DOHH2 (cell line): ENCODE data around the gene DYNC1I2.

Experiments used
- H3F3A ChIP-seq: fragments of 200-600 bp; sonication (generic), shearing (Covaris generic); 2 replicates; pipeline ENCODE4 v1.6.0; 2016; ENCODE audit warnings: antibody characterized with exemption, mild to moderate bottlenecking; ENCODE audit not compliant: control insufficient read depth, insufficient read depth
- H3K27ac ChIP-seq: fragments of 200-600 bp; sonication (generic); 2 replicates; pipeline ENCODE4 v1.5.1; 2014; ENCODE audit warnings: low read depth, mild to moderate bottlenecking, low read length, moderate library complexity
- H3K27me3 ChIP-seq: fragments of 200-600 bp; sonication (generic); 2 replicates; pipeline ENCODE4 v1.6.1; 2014; ENCODE audit warnings: mild to moderate bottlenecking, low read length, mixed read lengths; ENCODE audit not compliant: control insufficient read depth
- H3K36me3 ChIP-seq: fragments of 200-600 bp; sonication (generic); 2 replicates; pipeline ENCODE4 v1.6.1; 2014; ENCODE audit warnings: mild to moderate bottlenecking, low read length, moderate library complexity, mixed read lengths; ENCODE audit not compliant: control insufficient read depth
- H3K4me1 ChIP-seq: fragments of 200-600 bp; sonication (generic); 2 replicates; pipeline ENCODE4 v1.6.1; 2014; ENCODE audit warnings: mild to moderate bottlenecking, low read length, mixed read lengths; ENCODE audit not compliant: control insufficient read depth
- H3K4me2 ChIP-seq: fragments of 200-600 bp; sonication (generic); 2 replicates; pipeline ENCODE4 v1.6.0; 2014; ENCODE audit warnings: mild to moderate bottlenecking, low read length, moderate library complexity
- H3K4me3 ChIP-seq: fragments of 200-600 bp; sonication (generic); 2 replicates; pipeline ENCODE4 v1.5.1; 2014; ENCODE audit warnings: mild to moderate bottlenecking, low read length, mixed read lengths
- H3K79me2 ChIP-seq: fragments of 200-600 bp; sonication (generic); 2 replicates; pipeline ENCODE4 v1.6.1; 2014; ENCODE audit warnings: mild to moderate bottlenecking, low read length, mixed read lengths; ENCODE audit not compliant: control insufficient read depth
- H3K9me2 ChIP-seq: fragments of 200-600 bp; sonication (generic); replicated peaks from 2 replicates; pipeline ENCODE4 v1.6.1; 2014; ENCODE audit warnings: mild to moderate bottlenecking, low read length, mixed read lengths; ENCODE audit not compliant: control insufficient read depth
- H3K9me3 ChIP-seq: fragments of 200-600 bp; sonication (generic); 2 replicates; pipeline ENCODE4 v1.6.1; 2014; ENCODE audit warnings: antibody characterized with exemption, low read length, mixed read lengths; ENCODE audit not compliant: control insufficient read depth, insufficient read depth
- H4K20me1 ChIP-seq: fragments of 200-600 bp; sonication (generic); 2 replicates; pipeline ENCODE4 v1.6.0; 2014; ENCODE audit warnings: low read depth, mild to moderate bottlenecking, antibody characterized with exemption, low read length, moderate library complexity; ENCODE audit not compliant: control insufficient read depth, insufficient read depth
- CTCF ChIP-seq: fragments of 200-600 bp; sonication (generic); IDR thresholded peaks from one replicate; pipeline ENCODE4 v1.5.1; 2014; ENCODE audit warnings: antibody characterized with exemption, mild to moderate bottlenecking, low read depth, low read length; ENCODE audit not compliant: poor library complexity, severe bottlenecking
- EZH2phosphoT487 ChIP-seq: fragments of 200-600 bp; sonication (generic); IDR thresholded peaks from 2 replicates; pipeline ENCODE4 v1.6.1; 2017; ENCODE audit warnings: borderline replicate concordance, mild to moderate bottlenecking, antibody characterized with exemption, low read length, moderate library complexity, mixed read lengths

Gene DYNC1I2

GRCh38 chr2:171792886-171793580 lies 105.8 kb downstream of the DYNC1I2 start:
- Histone ChIP-seq H3K36me3 (peaks cover 26% of the 10 kb centered on the region), H3K79me2 (no peaks in the 10 kb centered on the region), H3K4me2 (no peak overlapping the region), H3K27ac (no peak overlapping the region), H4K20me1 (no peaks in the 10 kb centered on the region), H3K4me1 (no peaks in the 10 kb centered on the region), H3K4me3 (no peak overlapping the region), H3K27me3 (no peaks in the 10 kb centered on the region), H3F3A (no peaks in the 10 kb centered on the region), H3K9me3 (no peaks in the 10 kb centered on the region), H3K9me2 (no peaks in the 10 kb centered on the region)
- TF ChIP-seq EZH2phosphoT487 (no peak), CTCF (no peak)

GRCh38 chr2:171793691-171794678 lies 106.7 kb downstream of the DYNC1I2 start:
- H3K9me2 ChIP-seq, result no peaks in the 10 kb centered on the region
- H3K27me3 ChIP-seq, result no peaks in the 10 kb centered on the region
- H3K4me1 ChIP-seq, result no peaks in the 10 kb centered on the region
- no peak overlapping the region for H3K4me2 ChIP-seq
- no peak overlapping the region for H3K4me3 ChIP-seq
- H3K79me2 ChIP-seq, result no peaks in the 10 kb centered on the region
- H3K36me3 ChIP-seq, result peaks cover 26% of the 10 kb centered on the region
- TF ChIP-seq CTCF, result no peak
- TF ChIP-seq EZH2phosphoT487, result no peak
- H3K27ac ChIP-seq, result no peak overlapping the region
- H3F3A ChIP-seq, result no peaks in the 10 kb centered on the region
- H4K20me1 ChIP-seq, result no peaks in the 10 kb centered on the region
- H3K9me3 ChIP-seq, result no peaks in the 10 kb centered on the region

GRCh38 chr2:171794918-171795317 lies 107.6 kb downstream of the DYNC1I2 start:
- no peaks in the 10 kb centered on the region for H4K20me1 ChIP-seq
- no peak for TF ChIP-seq EZH2phosphoT487
- no peak for TF ChIP-seq CTCF
- H3K27me3 ChIP-seq, result no peaks in the 10 kb centered on the region
- no peaks in the 10 kb centered on the region for H3K4me1 ChIP-seq
- no peaks in the 10 kb centered on the region for H3K9me3 ChIP-seq
- peaks cover 31% of the 10 kb centered on the region for H3K36me3 ChIP-seq
- no peak overlapping the region for H3K4me3 ChIP-seq
- no peak overlapping the region for H3K27ac ChIP-seq
- no peak overlapping the region for H3K4me2 ChIP-seq
- H3K9me2 ChIP-seq, result no peaks in the 10 kb centered on the region
- no peaks in the 10 kb centered on the region for H3F3A ChIP-seq
- H3K79me2 ChIP-seq, result no peaks in the 10 kb centered on the region
